Endothelial cell of umbilical vein (primary cell): ENCODE results near the gene SUDS3.

Source experiments
- CTCF ChIP-seq, 2 donors: IDR thresholded peaks; 1 replicate in 1 of 2; 2 replicates in 1 of 2; pipeline ENCODE4 v1.5.1; 2011; ENCODE audit warnings: low read length in 2 of 2, mild to moderate bottlenecking in 2 of 2, moderate library complexity in 2 of 2, control low read depth in 1 of 2, inconsistent platforms in 1 of 2, low read depth in 1 of 2; ENCODE audit not compliant: insufficient read depth in 1 of 2; ENCODE audit errors: extremely low read depth in 1 of 2
- POLR2AphosphoS5 ChIP-seq: IDR thresholded peaks from 2 replicates; pipeline ENCODE4 v1.6.1; 2012; ENCODE audit warnings: low read depth, mild to moderate bottlenecking, control low read depth, low read length, moderate library complexity; ENCODE audit not compliant: insufficient read depth

GRCh38 chr12:118334241-118334640 lies 42.1 kb upstream of the SUDS3 start:
- TF ChIP-seq CTCF (IDR thresholded peaks at IDR 0.05; ENCODE audit: extremely low read depth in 1 of 2, insufficient read depth in 1 of 2, low read depth in 1 of 2, low read length in 2 of 2) (no peak), POLR2AphosphoS5 (no peak)
